Measurements from ENCODE around the gene GSTK1.
"Not testable (repeated sequence)": the region's sequence is repeated elsewhere in the genome, so short reads cannot be mapped to it uniquely, and the experiment has no call there.

Gene GSTK1

GRCh38 chr7:143263266-143264195 lies at the start of gene GSTK1:
TSS of gene GSTK1 (plus strand) at chr7:143263441. CDS start at chr7:143263514, 73 bp downstream.
- peak; percentile 68 for DNase-seq

- DNase-seq, result not testable (repeated sequence)
Observed at GRCh38 chr7:143213478-143213877, 49.8 kb upstream of the GSTK1 start.

- peak; percentile 75 for DNase-seq
Observed at GRCh38 chr7:143214789-143215679, 48.2 kb upstream of the GSTK1 start.

- DNase-seq, result no peak
Observed at GRCh38 chr7:143216151-143216550, 47.1 kb upstream of the GSTK1 start.

GRCh38 chr7:143216686-143217085 lies 46.6 kb upstream of the GSTK1 start:
- no peak for DNase-seq

- DNase-seq, result no peak
Observed at GRCh38 chr7:143217806-143218205, 45.4 kb upstream of the GSTK1 start.

- no peak for DNase-seq
Observed at GRCh38 chr7:143221286-143221685, 42.0 kb upstream of the GSTK1 start.

- no peak for DNase-seq
Observed at GRCh38 chr7:143221737-143222136, 41.5 kb upstream of the GSTK1 start, which contains the start of gene TAS2R40. TSS of gene TAS2R40 (plus strand) at chr7:143222037. CDS start at chr7:143222079, 42 bp downstream.

- DNase-seq, result no peak
Observed at GRCh38 chr7:143222782-143223181, 40.5 kb upstream of the GSTK1 start.

- DNase-seq, result no peak
Observed at GRCh38 chr7:143223784-143224183, 39.5 kb upstream of the GSTK1 start.

GRCh38 chr7:143225047-143225446 lies 38.2 kb upstream of the GSTK1 start:
- no peak for DNase-seq

- no peak for DNase-seq
Observed at GRCh38 chr7:143227806-143228205, 35.4 kb upstream of the GSTK1 start.

GRCh38 chr7:143229054-143229790 lies 34.0 kb upstream of the GSTK1 start:
- no peak for DNase-seq

GRCh38 chr7:143230602-143231457 lies 32.4 kb upstream of the GSTK1 start:
- DNase-seq, result no peak

- DNase-seq, result no peak
Observed at GRCh38 chr7:143233816-143234532, 29.3 kb upstream of the GSTK1 start.

- DNase-seq, result no peak
Observed at GRCh38 chr7:143234533-143234875, 28.7 kb upstream of the GSTK1 start.

- no peak for DNase-seq
Observed at GRCh38 chr7:143235561-143235960, 27.7 kb upstream of the GSTK1 start.

GRCh38 chr7:143236408-143236990 lies 26.7 kb upstream of the GSTK1 start:
- no peak for DNase-seq

GRCh38 chr7:143237366-143237765 lies 25.9 kb upstream of the GSTK1 start:
- no peak for DNase-seq

- DNase-seq, result no peak
Observed at GRCh38 chr7:143238289-143238980, 24.8 kb upstream of the GSTK1 start.

Data from NCI-H2227 treated with DMSO at 0.1 percent for 48 hours (cell line).